Endothelial cell of umbilical vein (primary cell): ENCODE data around the gene GABBR2.

ENCODE experiments used
- EZH2 ChIP-seq: IDR thresholded peaks from 2 replicates; pipeline ENCODE4 v1.6.1; 2012; ENCODE audit warnings: borderline replicate concordance, low read depth, mild to moderate bottlenecking, moderate library complexity, low read length, inconsistent platforms; ENCODE audit not compliant: severe bottlenecking
- FOS ChIP-seq: IDR thresholded peaks from 2 replicates; pipeline ENCODE4 v1.6.1; 2011; ENCODE audit warnings: mild to moderate bottlenecking, low read length, moderate library complexity, borderline replicate concordance; ENCODE audit not compliant: insufficient read depth

- no peak for TF ChIP-seq EZH2
- TF ChIP-seq FOS = no peak
Observed at GRCh38 chr9:98451576-98451975, 257.2 kb downstream of the GABBR2 start.
